Measurements from ENCODE around the gene ROR1.

Gene ROR1

GRCh38 chr1:64228167-64228957 is 454.5 kb downstream of the ROR1 start:
- TF ChIP-seq CTCF (conservative IDR thresholded peaks at IDR 0.05; ENCODE audit: low read depth, low read length): no peak
- no peak overlapping the region for H3K4me3 ChIP-seq (ENCODE audit: low read length)
- DNase-seq (ENCODE audit: low read depth): no peak

- no peak for TF ChIP-seq CTCF (conservative IDR thresholded peaks at IDR 0.05; ENCODE audit: low read depth, low read length)
- no peak for DNase-seq (ENCODE audit: low read depth)
- H3K4me3 ChIP-seq (ENCODE audit: low read length): no peak overlapping the region
Observed at GRCh38 chr1:64229307-64229706, 455.5 kb downstream of the ROR1 start.
